Activated CD4-positive, CD25-positive, alpha-beta regulatory T cell treated with anti-CD3 and anti-CD28 coated beads, Interleukin-2, amount 50 U/mL, for 24 hours (primary cell): ENCODE measurements around the gene SERPINH1.

Experiments used
- ATAC-seq, 2 donors: fragments of 150-1000 bp; cut with Tn5 transposase; one replicate each; pipeline ENCODE4 v1.10.0; 2021; ENCODE audit warnings: mild to moderate bottlenecking in 1 of 2, moderate library complexity in 1 of 2

Gene SERPINH1

GRCh38 chr11:75557666-75558494, 4.2 kb upstream of the SERPINH1 start:
- ATAC-seq = no peak

- no peak for ATAC-seq
These were observed 2.9 kb upstream of the SERPINH1 start for GRCh38 chr11:75558939-75559843.

DNA sequence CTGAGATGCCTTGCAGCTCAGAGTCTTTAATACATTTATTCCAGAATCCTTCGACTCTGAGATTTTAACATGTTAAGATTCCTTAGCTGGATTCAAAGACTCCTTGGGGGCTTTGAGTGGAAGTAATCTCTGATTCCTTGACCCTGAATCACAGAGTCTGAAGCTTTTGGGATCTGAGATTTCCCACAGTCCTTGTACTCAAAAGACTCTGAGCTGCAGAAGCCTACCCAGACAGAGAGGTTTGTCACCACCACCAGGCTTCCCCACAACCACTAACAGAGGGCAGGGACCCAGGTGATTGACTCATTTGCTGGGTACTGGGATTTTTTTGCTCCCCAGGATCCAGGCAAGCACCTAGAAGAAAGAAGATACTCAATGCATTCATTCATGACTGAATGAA, 1.4 kb upstream of the SERPINH1 start:
- no peak for ATAC-seq

DNA sequence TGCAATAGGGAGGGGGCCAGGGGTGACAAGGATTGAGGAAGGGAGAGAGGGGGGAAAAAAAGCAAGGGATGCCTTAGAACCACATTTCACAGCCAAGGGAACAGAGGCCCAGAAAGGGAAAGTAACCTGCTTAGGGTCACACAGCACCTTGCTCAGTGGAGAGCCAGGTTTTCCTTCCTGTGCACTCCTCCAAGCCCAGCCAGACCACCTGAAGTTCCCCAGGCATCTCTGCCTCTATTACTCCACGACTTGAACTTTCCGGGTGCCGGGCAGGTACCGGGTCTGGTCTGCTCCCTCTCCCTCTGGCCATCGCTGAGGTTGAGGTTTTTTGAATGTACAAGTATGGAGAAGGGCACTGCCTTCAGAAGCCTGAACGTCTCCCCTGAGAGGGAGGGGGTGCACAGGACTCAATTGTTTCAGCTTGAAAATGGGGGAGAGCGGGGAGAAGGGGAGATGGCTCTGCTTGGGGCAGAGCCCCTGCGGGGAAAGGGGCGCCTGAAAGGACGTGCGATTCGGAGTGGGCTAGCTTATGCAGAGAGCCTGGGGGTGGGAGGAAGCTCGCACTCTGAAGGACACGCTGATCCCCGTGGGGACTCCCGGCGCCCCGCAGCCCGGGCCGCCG, 516 bp upstream of the SERPINH1 start:
- no peak for ATAC-seq

- ATAC-seq = no peak
These were observed 907 bp downstream of the SERPINH1 start for GRCh38 chr11:75562836-75563484.

DNA sequence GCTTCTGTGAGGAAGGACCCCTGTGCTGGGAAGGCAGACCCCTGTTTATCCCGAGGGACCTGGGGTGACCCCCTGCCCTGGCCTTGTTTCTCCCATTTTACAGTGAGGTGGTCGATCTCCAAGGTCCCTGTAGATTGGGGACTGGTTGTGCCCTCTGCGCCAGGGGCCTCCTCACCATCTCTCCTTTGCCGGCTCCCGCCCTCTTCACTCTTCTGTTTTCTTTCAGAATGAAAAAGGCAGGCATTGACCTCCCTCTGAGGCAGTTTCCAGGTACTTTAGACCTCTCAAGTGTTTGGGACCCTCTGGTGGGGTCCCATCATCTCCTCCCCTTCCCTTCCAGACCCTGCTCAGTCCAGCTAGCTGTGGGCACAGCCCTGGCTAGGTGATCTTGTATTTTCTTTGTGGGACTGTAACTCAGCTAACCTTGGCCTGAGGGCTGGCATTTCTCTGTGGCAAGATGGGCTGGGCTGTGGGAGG, 1.5 kb downstream of the SERPINH1 start:
- no peak for ATAC-seq

GRCh38 chr11:75563978-75564552, 2.0 kb downstream of the SERPINH1 start:
- ATAC-seq = no peak

DNA sequence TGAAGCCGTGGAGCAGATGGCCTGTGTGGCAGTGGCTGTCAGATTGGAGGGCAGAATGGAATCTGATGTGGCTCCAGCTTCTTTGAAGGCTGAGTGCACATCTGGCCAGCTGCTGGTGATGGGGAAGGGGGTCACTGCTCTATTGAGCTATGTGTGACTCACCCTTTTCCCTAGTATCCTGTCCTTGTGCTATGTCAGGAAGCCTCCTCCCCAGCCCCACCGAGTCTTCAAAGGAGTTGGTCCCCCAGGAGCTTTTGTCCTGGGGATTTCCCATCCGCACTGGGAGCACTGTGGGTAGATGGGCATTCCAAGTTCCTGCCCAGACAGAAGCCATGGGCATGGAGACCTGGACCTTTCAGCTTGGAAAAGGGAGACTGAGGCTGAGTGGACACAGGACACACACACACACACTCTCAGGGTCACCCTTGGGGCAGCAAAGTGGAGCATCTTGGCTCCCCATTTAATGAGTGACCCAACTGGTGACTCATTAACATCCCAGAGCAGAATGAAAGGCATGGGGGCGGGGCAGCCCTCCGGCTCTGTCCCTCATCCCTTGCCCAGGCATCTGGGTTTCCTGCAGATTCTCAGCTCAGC, 3.3 kb downstream of the SERPINH1 start:
- no peak for ATAC-seq

DNA sequence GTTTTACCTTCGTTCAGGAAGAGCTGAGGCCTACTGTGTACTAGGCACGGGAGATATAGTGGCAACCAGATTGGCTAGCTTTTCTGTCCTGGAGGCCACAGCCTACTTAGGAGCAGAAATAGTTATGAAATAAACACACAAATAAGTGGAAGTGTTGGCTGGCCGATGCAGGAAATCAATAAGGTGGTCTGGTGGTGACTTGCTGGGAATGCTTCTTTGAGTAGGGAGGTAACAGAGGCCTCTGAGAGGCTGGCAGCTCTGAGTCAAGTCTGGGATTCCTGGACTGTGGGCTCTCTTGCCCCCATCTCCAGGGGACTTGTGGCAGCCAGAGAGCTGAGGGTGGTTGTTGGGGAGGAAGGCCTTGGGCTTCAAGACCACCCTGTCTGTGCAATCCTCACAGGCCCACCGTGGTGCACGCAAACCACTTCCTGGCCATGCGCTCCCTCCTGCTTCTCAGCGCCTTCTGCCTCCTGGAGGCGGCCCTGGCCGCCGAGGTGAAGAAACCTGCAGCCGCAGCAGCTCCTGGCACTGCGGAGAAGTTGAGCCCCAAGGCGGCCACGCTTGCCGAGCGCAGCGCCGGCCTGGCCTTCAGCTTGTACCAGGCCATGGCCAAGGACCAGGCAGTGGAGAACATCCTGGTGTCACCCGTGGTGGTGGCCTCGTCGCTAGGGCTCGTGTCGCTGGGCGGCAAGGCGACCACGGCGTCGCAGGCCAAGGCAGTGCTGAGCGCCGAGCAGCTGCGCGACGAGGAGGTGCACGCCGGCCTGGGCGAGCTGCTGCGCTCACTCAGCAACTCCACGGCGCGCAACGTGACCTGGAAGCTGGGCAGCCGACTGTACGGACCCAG, 4.1 kb downstream of the SERPINH1 start:
- no peak for ATAC-seq

GRCh38 chr11:75566763-75567279, 4.8 kb downstream of the SERPINH1 start:
- no peak for ATAC-seq

- ATAC-seq = no peak
These were observed 5.9 kb downstream of the SERPINH1 start for GRCh38 chr11:75567971-75568370.

DNA sequence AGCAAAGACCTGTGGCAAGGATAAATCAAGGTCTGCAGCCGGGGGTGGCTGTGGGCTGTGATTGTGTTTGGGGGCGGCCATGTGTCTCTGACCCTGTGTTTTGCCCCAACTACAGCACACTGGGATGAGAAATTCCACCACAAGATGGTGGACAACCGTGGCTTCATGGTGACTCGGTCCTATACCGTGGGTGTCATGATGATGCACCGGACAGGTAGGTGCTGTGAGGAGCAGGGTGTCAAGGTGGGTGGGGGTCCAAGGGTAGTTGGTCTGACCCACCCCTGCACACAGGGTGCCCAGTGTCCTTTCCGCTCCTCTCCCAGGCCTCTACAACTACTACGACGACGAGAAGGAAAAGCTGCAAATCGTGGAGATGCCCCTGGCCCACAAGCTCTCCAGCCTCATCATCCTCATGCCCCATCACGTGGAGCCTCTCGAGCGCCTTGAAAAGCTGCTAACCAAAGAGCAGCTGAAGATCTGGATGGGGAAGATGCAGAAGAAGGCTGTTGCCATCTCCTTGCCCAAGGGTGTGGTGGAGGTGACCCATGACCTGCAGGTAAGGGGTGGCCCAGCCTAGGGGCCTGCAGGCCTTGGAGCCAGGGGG, 6.7 kb downstream of the SERPINH1 start:
- ATAC-seq = no peak

DNA sequence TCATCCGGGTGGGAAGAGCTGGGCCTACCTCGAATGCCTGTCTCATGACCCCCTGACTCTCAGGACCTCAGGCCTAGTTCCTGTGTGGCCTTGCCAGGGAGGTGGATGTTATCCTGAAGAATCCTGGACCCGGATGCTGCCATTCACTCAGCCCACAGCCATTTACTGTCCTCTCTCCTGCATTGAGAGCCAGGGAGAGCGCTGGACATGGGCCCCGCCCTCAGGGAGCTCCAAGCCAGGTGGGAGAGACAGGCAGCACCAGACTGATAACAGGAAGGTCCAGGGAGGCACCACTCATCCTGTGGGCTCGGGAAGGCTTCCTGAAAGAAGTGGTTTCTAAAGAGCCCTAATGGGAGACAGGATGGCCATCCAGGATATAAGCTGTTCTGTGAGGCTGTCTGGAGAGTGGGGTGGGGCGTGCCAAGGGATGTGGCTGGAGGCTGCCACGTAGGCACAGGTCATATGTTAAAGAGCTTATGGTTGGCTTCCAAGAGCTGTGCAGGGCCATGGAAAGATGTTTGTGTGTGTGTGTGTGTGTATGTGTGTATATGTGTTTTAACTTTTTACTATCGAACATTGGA, 8.6 kb downstream of the SERPINH1 start:
- ATAC-seq = no peak

DNA sequence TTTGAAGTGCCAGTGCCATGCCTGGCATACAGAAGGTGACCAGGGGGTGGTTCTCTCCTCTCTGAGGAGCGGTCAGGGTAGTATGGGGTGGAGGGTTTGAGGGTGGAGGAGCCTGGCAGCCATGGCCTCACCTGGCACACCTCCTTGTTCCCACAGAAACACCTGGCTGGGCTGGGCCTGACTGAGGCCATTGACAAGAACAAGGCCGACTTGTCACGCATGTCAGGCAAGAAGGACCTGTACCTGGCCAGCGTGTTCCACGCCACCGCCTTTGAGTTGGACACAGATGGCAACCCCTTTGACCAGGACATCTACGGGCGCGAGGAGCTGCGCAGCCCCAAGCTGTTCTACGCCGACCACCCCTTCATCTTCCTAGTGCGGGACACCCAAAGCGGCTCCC, 9.6 kb downstream of the SERPINH1 start:
- ATAC-seq = no peak

- ATAC-seq = no peak
These were observed 10.7 kb downstream of the SERPINH1 start for GRCh38 chr11:75572744-75573143.

GRCh38 chr11:75574698-75575602, 12.9 kb downstream of the SERPINH1 start:
- no peak for ATAC-seq

- ATAC-seq = no peak
These were observed 14.0 kb downstream of the SERPINH1 start for GRCh38 chr11:75576017-75576416.

- ATAC-seq = peak; percentile 24 to 26
These were observed 14.5 kb downstream of the SERPINH1 start for GRCh38 chr11:75576499-75576918.

- ATAC-seq = no peak
These were observed 15.2 kb downstream of the SERPINH1 start for GRCh38 chr11:75577207-75577606.
